OCI-LY1 (cell line): Measurements from ENCODE around the gene UBE2G1.

ENCODE experiments used
- CTCF ChIP-seq: fragments of 200-600 bp; sonication (generic), shearing (Covaris generic); IDR thresholded peaks from 2 replicates; pipeline ENCODE4 v1.5.1; 2017; ENCODE audit warnings: mild to moderate bottlenecking, antibody characterized with exemption, low read length, moderate library complexity, mixed read lengths
- EZH2 ChIP-seq: fragments of 200-600 bp; sonication (generic), shearing (Covaris generic); IDR thresholded peaks from 2 replicates; pipeline ENCODE4 v1.8.0; 2017; ENCODE audit warnings: borderline replicate concordance, mixed run types, mild to moderate bottlenecking, antibody characterized with exemption, low read length, moderate library complexity, mixed read lengths

GRCh38 chr17:4387137-4387536, 20.7 kb upstream of the UBE2G1 start:
- no peak for TF ChIP-seq CTCF
- TF ChIP-seq EZH2: no peak
